Camera-type eye (tissue), 1 donor: ENCODE results near the gene WDR38. TPM values are rescaled to one million over a fixed set of nuclear protein-coding genes. Genes with fewer than 3 reads are reported as not detected.

Experiments used
- total RNA-seq: library from RNA; depleted of rRNA; stranded (reverse); fragments of >200 nt; gene quantifications from one replicate; pipeline ENCODE4 v1.2.3, GENCODE V29; 2014

Gene WDR38, protein sequence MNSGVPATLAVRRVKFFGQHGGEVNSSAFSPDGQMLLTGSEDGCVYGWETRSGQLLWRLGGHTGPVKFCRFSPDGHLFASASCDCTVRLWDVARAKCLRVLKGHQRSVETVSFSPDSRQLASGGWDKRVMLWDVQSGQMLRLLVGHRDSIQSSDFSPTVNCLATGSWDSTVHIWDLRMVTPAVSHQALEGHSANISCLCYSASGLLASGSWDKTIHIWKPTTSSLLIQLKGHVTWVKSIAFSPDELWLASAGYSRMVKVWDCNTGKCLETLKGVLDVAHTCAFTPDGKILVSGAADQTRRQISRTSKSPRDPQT
- total RNA-seq = not detected

DNA sequence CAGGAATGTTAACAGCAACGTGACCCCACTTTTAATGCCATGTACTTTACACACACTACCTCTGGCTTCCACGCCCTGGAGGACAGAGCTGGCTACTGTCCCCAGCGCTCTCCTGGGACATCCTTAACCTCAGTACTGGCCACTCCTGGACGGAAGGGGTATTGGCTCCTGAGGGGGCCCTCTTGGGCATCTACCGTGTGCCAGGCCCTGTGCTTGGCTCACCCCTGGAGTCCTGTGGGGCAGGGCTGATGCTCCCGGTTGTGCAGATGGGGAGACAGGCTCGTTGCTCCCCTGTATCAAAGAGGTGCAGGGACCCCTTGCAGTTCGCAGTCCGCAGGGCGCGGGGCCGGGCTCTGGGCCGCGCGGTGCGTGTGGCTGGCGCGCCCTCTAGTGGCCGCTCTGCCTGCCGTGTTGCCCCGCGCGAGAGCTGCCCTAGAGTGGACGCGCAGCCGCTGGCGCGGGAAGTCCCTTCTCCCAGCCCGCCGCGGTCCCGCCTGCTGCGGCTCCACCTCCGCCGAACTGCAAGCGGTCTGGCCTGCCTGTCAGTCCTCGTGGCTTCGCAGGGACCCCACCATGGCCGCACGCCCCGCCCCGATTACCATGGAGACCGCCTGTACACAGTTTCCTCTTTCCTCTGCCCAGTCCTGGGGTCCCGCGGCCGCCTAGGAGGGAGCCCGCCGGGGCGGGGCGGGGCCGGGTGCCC, at the start of gene WDR38:
Gene WDR38, plus strand, starts transcription at position 632 of the 703 bp plus-strand sequence. CDS start 72 bp downstream, outside the sequence.

DNA sequence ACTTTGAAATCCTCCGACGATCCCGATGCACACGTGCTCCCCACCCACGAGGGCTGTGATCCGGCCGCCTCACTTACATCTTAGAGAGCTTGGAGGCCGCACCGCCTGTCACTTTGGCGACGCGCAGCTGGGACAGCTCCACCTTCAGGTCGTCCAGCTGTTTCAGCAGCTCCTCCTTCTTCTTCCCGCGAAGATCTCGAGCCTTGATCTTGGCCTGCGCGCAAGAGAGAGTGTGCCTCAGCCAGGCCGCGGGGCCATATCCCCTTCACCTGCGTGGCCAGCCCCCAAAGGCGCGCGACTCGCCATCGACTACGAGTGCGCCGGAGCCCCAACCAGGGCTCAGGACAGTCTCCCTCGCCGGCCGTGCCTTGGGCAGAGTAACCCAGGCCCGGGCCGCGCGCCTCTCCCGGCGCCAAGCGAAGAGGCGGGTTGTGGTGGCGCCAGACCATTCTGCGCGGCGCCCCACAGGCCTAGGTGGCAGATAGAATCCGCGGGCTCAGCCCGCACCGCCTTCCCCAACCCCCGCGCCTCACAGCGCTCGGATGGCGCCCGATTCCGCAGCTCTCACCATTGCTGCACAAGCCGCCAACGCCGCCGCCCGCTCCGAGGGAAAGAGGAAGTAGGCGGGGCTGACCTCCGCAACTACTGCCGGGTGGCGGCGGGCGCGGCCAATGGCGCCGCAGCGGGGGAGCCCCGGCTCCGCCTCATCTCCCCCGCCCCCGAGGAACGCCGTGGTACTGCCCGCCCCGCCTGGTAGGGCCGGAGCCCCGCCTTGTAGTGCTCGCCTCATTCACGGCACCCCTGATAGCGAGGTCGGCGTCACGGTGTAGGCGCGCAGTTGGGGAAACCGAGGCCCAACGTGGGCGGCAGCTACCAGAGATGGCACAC, 8.3 kb downstream of the WDR38 start, which contains the start of the genes ARPC5L and RPL35:
Gene ARPC5L, plus strand, starts transcription at position 789 of the 888 bp plus-strand sequence. CDS start 7,161 bp downstream, outside the sequence.
Gene RPL35, minus strand, starts transcription at position 616 of the 888 bp plus-strand sequence. Its CDS starts 45 bp downstream, at position 571.

Other genes with a start within 250 kb of the WDR38 start
- 3.2 TPM for gene NR6A1, start 82.1 kb upstream of the WDR38 start, total RNA-seq
- 62.5 TPM for gene OLFML2A, start 76.3 kb upstream of the WDR38 start, total RNA-seq
- gene RPL35, start 8.5 kb downstream of the WDR38 start, total RNA-seq = 807 TPM
- gene ARPC5L, start 8.7 kb downstream of the WDR38 start, total RNA-seq = 11.7 TPM
- gene GOLGA1, start 87.6 kb downstream of the WDR38 start, total RNA-seq = 21.7 TPM